Fibroblast of mammary gland (primary cell): Measurements from ENCODE around the gene GRM3.

Source experiments
- DNase-seq: peaks from one replicate; pipeline ENCODE4 v3.0.0-alpha.2; 2010; ENCODE audit warnings: low read depth
- H3K4me3 ChIP-seq: 2 replicates; pipeline ENCODE4 v1.5.1; 2011; ENCODE audit warnings: low read depth, mild to moderate bottlenecking, low read length, moderate library complexity; ENCODE audit not compliant: control insufficient read depth
- CTCF ChIP-seq: conservative IDR thresholded peaks from 2 replicates; pipeline ENCODE4 v1.5.1; 2011; ENCODE audit warnings: low read depth, low read length, inconsistent platforms; ENCODE audit not compliant: control insufficient read depth, insufficient read depth

Gene GRM3

DNA sequence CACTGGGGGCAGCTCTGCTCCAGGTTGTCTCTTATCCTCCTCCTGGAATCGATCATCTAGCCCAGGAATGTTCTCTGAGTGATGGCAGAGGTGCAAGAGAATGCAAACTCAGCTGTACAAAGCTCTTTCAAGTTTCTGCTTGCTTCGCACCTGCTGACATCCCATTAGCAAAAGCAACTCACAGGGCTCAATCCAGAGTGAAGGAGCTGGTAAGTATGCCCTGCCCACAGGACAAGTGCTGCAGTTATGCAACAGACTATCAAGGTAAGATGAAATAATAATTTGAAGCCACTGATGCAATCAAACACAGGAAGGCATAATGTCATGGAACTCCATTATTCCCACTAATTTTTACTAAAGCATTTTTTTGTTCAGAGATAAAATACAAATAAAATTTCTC lies 122.2 kb downstream of the GRM3 start:
- DNase-seq, result no peak
- no peak for TF ChIP-seq CTCF
- H3K4me3 ChIP-seq, result no peak overlapping the region

DNA sequence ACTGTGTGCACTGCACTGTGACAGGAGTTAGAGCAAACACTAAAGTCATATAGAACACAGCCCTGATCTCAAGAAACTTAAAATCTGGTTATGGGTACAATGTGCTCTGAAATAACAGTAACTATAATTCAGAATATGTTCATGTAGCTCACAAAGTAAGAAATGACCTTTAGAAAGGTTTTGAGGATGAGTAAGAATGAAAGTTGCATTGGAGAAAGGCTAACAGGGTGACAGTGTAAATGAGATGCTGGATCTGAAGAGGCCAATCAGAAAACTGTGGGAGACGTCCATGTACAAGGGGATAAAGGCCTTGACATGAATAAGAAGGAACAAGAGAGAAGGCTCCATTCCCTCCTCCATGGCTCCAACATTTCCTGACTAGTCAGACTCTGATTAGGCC lies 124.7 kb downstream of the GRM3 start:
- no peak for DNase-seq
- TF ChIP-seq CTCF, result no peak
- no peak overlapping the region for H3K4me3 ChIP-seq

GRCh38 chr7:86768967-86769760 lies 125.5 kb downstream of the GRM3 start:
- no peak for DNase-seq
- TF ChIP-seq CTCF, result no peak
- no peak overlapping the region for H3K4me3 ChIP-seq

DNA sequence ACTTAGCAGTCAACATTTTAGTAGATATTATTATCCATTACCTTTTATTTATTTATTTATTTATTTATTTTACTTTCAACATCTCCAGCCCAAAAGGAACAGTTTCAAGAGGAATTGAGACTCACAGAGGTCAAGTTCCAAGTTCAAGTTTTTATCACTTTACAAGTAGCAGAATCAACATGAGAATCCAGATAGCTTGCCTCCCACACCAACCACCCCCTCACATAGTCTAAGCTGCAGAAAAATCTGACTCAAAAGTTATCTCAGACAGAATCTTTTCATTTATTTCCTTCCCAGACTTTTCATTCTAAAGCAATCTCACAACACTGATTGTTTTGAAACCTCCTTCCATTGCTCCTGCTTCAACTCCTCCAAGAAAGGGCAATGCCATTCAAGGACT lies 129.6 kb downstream of the GRM3 start:
- no peak overlapping the region for H3K4me3 ChIP-seq
- no peak for DNase-seq
- TF ChIP-seq CTCF, result no peak

DNA sequence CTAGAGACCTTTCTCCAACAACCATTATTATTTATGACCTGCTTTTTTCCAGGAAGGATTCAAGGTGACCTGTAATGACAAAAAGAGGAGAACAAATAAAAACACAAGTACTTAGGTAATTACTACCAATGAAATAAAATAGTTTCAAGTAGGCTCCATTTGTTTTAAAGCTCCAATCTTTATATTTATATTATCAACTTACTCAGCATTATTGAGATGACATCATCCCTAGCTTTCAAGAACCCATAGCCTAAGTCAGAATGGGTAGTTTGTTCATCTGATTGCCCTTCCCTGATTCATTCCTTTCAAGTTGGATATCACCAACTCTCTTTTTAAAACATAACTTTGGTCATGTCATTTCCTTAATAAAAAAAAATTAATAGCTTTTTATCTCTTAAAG lies 131.5 kb downstream of the GRM3 start:
- DNase-seq, result no peak
- no peak overlapping the region for H3K4me3 ChIP-seq
- no peak for TF ChIP-seq CTCF

DNA sequence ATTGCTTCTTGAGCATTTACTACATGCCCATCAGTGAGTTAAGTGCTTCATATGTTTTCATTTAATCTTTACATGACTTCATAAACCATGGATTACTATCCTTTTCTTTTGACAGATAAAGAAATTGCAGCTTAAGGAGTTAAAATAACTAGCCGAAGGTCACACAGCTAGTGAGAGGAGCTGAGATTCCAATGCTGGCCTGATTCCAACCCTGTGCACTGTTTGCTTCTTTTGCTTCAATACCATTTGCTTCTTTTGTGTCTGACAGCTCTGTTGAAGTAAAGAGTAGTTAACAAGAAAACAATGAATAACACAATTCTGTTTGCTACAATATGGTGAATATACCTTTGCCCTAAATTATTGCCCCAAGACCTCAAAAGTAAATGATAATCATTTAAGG lies 132.4 kb downstream of the GRM3 start:
- no peak for TF ChIP-seq CTCF
- no peak for DNase-seq
- no peak overlapping the region for H3K4me3 ChIP-seq
